T-helper 2 cell treated with Interferon-gamma antibody and Interleukin-4, amounts not matched to agents 5 μg/mL and 100 μg/mL, for 36 hours (primary cell): Measurements from ENCODE around the gene SRP14.
"Not testable (repeated sequence)": the region's sequence is repeated elsewhere in the genome, so short reads cannot be mapped to it uniquely, and the experiment has no call there.

Experiments used
- DNase-seq: peaks from one replicate; pipeline ENCODE4 v3.0.0; 2021; ENCODE audit warnings: low spot score
- H3K27ac Mint-ChIP-seq: one replicate; pipeline ENCODE4 v1.8.0; 2021; ENCODE audit warnings: mild to moderate bottlenecking, mixed read lengths
- H3K27me3 Mint-ChIP-seq: one replicate; pipeline ENCODE4 v1.8.0; 2021; ENCODE audit warnings: low read depth, mixed read lengths
- H3K36me3 Mint-ChIP-seq: one replicate; pipeline ENCODE4 v1.8.0; 2021; ENCODE audit warnings: low read depth, mixed read lengths
- H3K4me1 Mint-ChIP-seq: one replicate; pipeline ENCODE4 v1.8.0; 2021; ENCODE audit warnings: low read depth, mixed read lengths
- H3K4me3 Mint-ChIP-seq: one replicate; pipeline ENCODE4 v1.8.0; 2022; ENCODE audit warnings: mild to moderate bottlenecking, moderate library complexity, mixed read lengths
- H3K9me3 Mint-ChIP-seq: one replicate; pipeline ENCODE4 v1.8.0; 2021; ENCODE audit warnings: mixed read lengths

The SRP14 gene, protein sequence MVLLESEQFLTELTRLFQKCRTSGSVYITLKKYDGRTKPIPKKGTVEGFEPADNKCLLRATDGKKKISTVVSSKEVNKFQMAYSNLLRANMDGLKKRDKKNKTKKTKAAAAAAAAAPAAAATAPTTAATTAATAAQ

GRCh38 chr15:40038638-40039543 lies at the start of gene SRP14:
TSS of gene SRP14 (minus strand) at chr15:40039181. CDS start at chr15:40039116, 65 bp downstream.
- H3K27me3 Mint-ChIP-seq: no peaks in the 10 kb centered on the region
- peak within 1 kb of the TSS; percentile 95 for H3K4me3 Mint-ChIP-seq
- H3K9me3 Mint-ChIP-seq: no peaks in the 10 kb centered on the region
- DNase-seq: peak; percentile 90
- peaks cover 46% of the 10 kb centered on the region for H3K36me3 Mint-ChIP-seq
- peak within 1 kb of the TSS; percentile 97 for H3K27ac Mint-ChIP-seq
- H3K4me1 Mint-ChIP-seq: peaks cover 33% of the 10 kb centered on the region

DNA sequence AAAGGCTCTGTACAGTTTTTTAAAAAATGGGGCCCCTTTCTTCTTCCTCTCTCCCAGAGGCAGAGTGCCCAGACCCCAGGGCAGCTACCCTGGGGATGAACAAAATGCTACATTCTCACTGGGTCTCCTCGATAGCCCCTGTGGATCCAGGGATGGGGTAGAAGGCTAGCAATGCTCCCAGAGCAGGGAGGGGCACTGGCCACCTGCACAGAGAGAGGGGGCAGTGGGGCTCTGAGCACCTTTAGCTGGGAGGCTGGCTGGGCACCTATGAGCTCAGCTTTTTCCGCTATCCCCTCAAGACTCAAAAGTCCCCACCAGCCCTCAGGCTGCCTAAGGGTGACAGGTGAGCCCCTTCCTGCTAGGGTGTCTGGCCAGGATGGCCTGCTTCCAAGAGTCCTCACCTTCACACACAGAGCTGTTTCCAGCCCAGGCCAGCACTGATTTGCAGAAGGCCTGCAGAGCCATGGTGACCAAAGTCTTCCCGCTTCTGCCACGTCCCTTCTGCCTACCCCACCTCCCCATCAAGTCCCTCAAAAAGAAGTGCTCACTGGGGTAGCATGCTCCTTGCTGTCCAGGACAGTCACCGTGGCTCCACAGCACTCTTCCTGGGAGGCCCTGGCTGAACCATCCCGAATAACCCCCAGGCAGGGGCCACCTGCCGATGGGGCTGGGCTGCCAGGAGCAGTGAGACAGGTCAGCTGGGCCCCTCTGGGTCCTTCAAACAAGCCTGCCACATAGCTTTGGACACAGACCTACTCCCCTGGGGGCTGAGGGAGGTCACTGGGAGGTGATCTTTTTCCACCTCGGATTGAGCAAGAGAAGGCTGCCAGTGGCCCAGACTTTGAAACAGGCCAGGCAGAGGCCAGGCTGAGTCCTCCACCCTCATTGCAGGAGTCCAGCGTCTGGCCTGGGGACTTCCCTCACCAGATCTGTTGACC lies 49.3 kb upstream of the SRP14 start:
- peaks cover 2% of the 10 kb centered on the region for H3K27me3 Mint-ChIP-seq
- H3K4me3 Mint-ChIP-seq: no peak overlapping the region
- H3K4me1 Mint-ChIP-seq: peaks cover 21% of the 10 kb centered on the region
- peaks cover 4% of the 10 kb centered on the region for H3K36me3 Mint-ChIP-seq
- DNase-seq: no peak
- no peaks in the 10 kb centered on the region for H3K9me3 Mint-ChIP-seq
- no peak overlapping the region for H3K27ac Mint-ChIP-seq

DNA sequence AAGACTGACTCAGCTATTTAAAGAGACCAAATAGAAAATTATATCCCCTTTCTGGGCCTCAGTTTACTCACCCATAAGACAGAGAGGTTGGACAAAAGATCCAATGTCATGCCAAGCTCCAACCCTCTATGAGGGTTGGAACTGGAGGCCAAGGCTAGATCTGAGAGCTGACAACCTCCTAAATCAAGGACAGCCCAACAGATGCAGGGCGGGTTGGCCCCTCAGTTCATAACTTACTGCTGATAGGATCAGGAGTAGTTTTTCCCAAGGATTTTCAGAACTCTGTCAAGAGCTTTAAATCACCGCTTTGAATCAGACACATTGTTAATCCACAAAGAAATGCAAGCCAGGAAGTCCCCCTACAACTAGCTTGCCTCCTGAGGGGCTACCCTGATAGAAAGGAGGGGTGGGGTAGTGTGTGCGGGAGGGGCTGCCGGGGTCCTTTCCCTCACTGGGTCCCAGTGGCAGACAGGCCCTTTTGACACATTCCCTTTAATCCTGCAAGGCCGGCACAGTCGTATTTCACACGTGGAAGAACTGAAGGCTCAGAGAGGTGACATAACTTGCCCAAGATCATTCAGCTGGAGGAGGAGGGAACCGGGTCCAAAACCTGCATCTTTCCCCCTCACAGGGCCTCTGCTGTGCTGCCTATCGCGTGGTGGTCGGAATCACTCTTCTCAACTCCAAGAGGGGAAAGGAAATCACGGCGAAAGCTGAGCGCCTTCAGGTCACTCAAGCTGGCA lies 48.3 kb upstream of the SRP14 start:
- Mint-ChIP-seq H3K27ac (no peak overlapping the region), H3K4me1 (peaks cover 19% of the 10 kb centered on the region), H3K4me3 (no peak overlapping the region), H3K9me3 (no peaks in the 10 kb centered on the region), H3K36me3 (peaks cover 2% of the 10 kb centered on the region), H3K27me3 (peaks cover 5% of the 10 kb centered on the region)
- no peak for DNase-seq

DNA sequence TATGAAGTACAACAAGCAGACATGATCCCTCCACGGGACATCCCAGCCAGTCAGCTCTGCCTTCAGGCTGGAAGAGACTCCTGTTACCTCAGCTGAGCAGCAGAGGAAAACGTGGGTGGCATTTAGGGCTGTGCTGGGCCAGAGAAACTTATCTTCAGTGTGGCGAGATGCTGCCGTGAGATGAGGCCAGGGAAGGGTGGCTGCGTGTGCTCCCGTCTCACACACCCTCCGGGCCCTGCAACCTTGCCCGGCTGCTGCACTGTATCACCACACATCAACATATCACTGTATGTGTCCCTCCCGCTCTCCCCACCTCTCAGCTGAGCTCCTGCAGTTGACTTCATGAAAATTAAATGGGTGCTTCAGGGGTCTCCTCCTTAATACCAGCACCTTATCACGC lies 46.3 kb upstream of the SRP14 start:
- Mint-ChIP-seq H3K9me3 (no peaks in the 10 kb centered on the region), H3K27me3 (peaks cover 12% of the 10 kb centered on the region), H3K27ac (no peak overlapping the region), H3K4me3 (no peak overlapping the region), H3K36me3 (peaks cover 2% of the 10 kb centered on the region), H3K4me1 (peaks cover 36% of the 10 kb centered on the region)
- peak; percentile 34 for DNase-seq

DNA sequence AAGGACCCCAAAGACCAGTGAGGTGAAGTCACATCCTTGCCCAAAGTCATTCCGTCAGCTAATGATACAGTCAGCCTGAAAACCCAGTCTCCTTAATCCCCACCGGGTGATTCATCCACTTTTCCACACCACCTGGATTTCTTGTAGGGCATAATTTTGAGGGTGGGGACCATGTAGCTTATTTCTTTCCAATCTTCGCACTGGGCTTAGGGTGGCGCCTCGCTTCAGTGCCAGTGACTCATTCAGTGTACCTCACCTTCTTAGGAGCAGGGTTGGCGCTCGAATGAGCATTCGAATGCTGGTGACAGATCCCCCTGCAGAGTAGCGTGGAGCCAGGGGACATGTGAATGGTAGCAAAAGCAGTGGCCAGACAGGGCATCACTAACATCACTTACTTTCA lies 45.7 kb upstream of the SRP14 start:
- H3K4me1 Mint-ChIP-seq: peaks cover 40% of the 10 kb centered on the region
- no peak overlapping the region for H3K4me3 Mint-ChIP-seq
- no peaks in the 10 kb centered on the region for H3K9me3 Mint-ChIP-seq
- H3K36me3 Mint-ChIP-seq: peaks cover 2% of the 10 kb centered on the region
- peaks cover 12% of the 10 kb centered on the region for H3K27me3 Mint-ChIP-seq
- DNase-seq: no peak
- H3K27ac Mint-ChIP-seq: no peak overlapping the region

GRCh38 chr15:40082195-40082883 lies 43.4 kb upstream of the SRP14 start:
- H3K4me3 Mint-ChIP-seq: no peak overlapping the region
- H3K4me1 Mint-ChIP-seq: peaks cover 39% of the 10 kb centered on the region
- peaks cover 14% of the 10 kb centered on the region for H3K27me3 Mint-ChIP-seq
- H3K36me3 Mint-ChIP-seq: no peaks in the 10 kb centered on the region
- no peak overlapping the region for H3K27ac Mint-ChIP-seq
- DNase-seq: no peak
- H3K9me3 Mint-ChIP-seq: no peaks in the 10 kb centered on the region

- no peak for DNase-seq
- H3K4me3 Mint-ChIP-seq: peak overlapping the region; percentile 60
- peaks cover 14% of the 10 kb centered on the region for H3K27me3 Mint-ChIP-seq
- peaks cover 39% of the 10 kb centered on the region for H3K4me1 Mint-ChIP-seq
- no peaks in the 10 kb centered on the region for H3K9me3 Mint-ChIP-seq
- no peaks in the 10 kb centered on the region for H3K36me3 Mint-ChIP-seq
- no peak overlapping the region for H3K27ac Mint-ChIP-seq
Observed at GRCh38 chr15:40081691-40082194, 42.8 kb upstream of the SRP14 start.

DNA sequence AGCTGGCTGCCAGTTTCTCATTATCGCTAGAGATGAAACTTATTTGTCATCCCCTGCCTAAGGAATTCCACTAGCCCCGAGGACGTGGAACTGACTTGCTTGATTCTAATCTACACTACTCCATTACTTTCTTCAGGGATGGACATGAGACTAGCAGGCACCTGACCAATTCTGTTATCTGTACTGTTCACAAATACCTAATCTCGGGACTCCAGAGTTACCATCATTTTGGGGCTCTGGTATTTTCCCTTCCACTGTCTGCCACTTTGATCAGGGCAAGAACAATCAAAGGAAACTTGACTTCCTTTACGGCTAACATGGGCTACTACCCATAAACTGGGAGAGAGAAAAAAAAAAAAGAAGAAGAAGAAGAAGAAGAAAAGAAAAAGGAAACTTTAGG lies 41.9 kb upstream of the SRP14 start:
- peaks cover 14% of the 10 kb centered on the region for H3K27me3 Mint-ChIP-seq
- H3K4me1 Mint-ChIP-seq: peaks cover 39% of the 10 kb centered on the region
- no peak overlapping the region for H3K4me3 Mint-ChIP-seq
- no peak for DNase-seq
- H3K27ac Mint-ChIP-seq: no peak overlapping the region
- H3K9me3 Mint-ChIP-seq: no peaks in the 10 kb centered on the region
- H3K36me3 Mint-ChIP-seq: no peaks in the 10 kb centered on the region

GRCh38 chr15:40080104-40080503 lies 41.1 kb upstream of the SRP14 start:
- Mint-ChIP-seq H3K4me1 (peaks cover 35% of the 10 kb centered on the region), H3K9me3 (no peaks in the 10 kb centered on the region), H3K4me3 (no peak overlapping the region), H3K36me3 (no peaks in the 10 kb centered on the region), H3K27me3 (peaks cover 14% of the 10 kb centered on the region), H3K27ac (no peak overlapping the region)
- DNase-seq: no peak

DNA sequence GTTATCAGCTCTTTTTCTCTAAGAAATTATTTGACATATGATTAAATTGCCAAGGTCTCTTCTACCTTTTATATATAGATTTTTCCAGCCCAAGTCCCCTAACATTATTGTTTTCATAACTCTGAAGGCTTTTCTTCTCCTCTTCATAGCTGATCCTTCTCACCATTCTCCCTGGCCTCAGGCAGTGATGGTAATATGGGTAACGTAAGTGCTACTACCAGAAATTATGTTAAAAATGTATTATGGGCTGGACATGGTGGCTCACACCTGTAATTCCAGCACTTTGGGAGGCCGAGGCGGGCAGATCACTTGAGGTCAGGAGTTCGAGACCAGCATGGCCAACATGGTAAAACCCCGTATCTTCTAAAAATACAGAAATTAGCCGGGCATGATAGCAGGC lies 40.5 kb upstream of the SRP14 start:
- no peak for DNase-seq
- Mint-ChIP-seq H3K27me3 (peaks cover 14% of the 10 kb centered on the region), H3K9me3 (no peaks in the 10 kb centered on the region), H3K36me3 (no peaks in the 10 kb centered on the region), H3K4me3 (no peak overlapping the region), H3K27ac (no peak overlapping the region), H3K4me1 (peaks cover 30% of the 10 kb centered on the region)

- no peak for DNase-seq
- Mint-ChIP-seq H3K36me3 (no peaks in the 10 kb centered on the region), H3K4me3 (no peak overlapping the region), H3K9me3 (no peaks in the 10 kb centered on the region), H3K4me1 (peaks cover 15% of the 10 kb centered on the region), H3K27me3 (peaks cover 3% of the 10 kb centered on the region), H3K27ac (no peak overlapping the region)
Observed at GRCh38 chr15:40075298-40076044, 36.5 kb upstream of the SRP14 start.

GRCh38 chr15:40074656-40075055 lies 35.7 kb upstream of the SRP14 start:
- not testable (repeated sequence) for H3K4me3 Mint-ChIP-seq, H3K4me1 Mint-ChIP-seq, DNase-seq, H3K9me3 Mint-ChIP-seq, H3K27me3 Mint-ChIP-seq, H3K36me3 Mint-ChIP-seq, H3K27ac Mint-ChIP-seq
